Ishikawa (cell line): ENCODE data around the gene TMEM255A.

ENCODE experiments used
- CEBPB ChIP-seq: IDR thresholded peaks from 2 replicates; pipeline ENCODE4 v1.6.1; 2012
- CREB1 ChIP-seq: IDR thresholded peaks from 2 replicates; pipeline ENCODE4 v1.6.1; 2012; ENCODE audit warnings: low read depth
- EGR1 ChIP-seq: IDR thresholded peaks from 2 replicates; pipeline ENCODE4 v1.6.1; 2012
- EP300 ChIP-seq: IDR thresholded peaks from 2 replicates; pipeline ENCODE4 v1.6.1; 2012; ENCODE audit warnings: borderline replicate concordance
- FOXM1 ChIP-seq: IDR thresholded peaks from 2 replicates; pipeline ENCODE4 v1.6.1; 2012; ENCODE audit warnings: low read depth, borderline replicate concordance
- NFIC ChIP-seq: IDR thresholded peaks from 2 replicates; pipeline ENCODE4 v1.6.1; 2012
- RAD21 ChIP-seq: IDR thresholded peaks from 2 replicates; pipeline ENCODE4 v1.6.1; 2012; ENCODE audit warnings: low read depth
- TAF1 ChIP-seq: IDR thresholded peaks from 2 replicates; pipeline ENCODE4 v1.6.1; 2012; ENCODE audit warnings: low read depth, mild to moderate bottlenecking
- TCF12 ChIP-seq: IDR thresholded peaks from 2 replicates; pipeline ENCODE4 v1.6.1; 2012; ENCODE audit warnings: low read depth
- TEAD4 ChIP-seq: IDR thresholded peaks from 2 replicates; pipeline ENCODE4 v1.6.1; 2012
- YY1 ChIP-seq: IDR thresholded peaks from 2 replicates; pipeline ENCODE4 v1.6.1; 2012; ENCODE audit warnings: low read depth
- ZBTB7A ChIP-seq: IDR thresholded peaks from 2 replicates; pipeline ENCODE4 v1.6.1; 2012; ENCODE audit warnings: low read depth
- TF ChIP-seq, protein P1 (sequence below): IDR thresholded peaks from 2 replicates; pipeline ENCODE4 v1.6.1; 2012
- TF ChIP-seq, protein P2 (sequence below): IDR thresholded peaks from 2 replicates; pipeline ENCODE4 v1.6.1; 2012; ENCODE audit warnings: low read depth, mild to moderate bottlenecking
- TF ChIP-seq, protein P3 (sequence below): IDR thresholded peaks from 2 replicates; pipeline ENCODE4 v1.6.1; 2012

TMEM255A gene

DNA sequence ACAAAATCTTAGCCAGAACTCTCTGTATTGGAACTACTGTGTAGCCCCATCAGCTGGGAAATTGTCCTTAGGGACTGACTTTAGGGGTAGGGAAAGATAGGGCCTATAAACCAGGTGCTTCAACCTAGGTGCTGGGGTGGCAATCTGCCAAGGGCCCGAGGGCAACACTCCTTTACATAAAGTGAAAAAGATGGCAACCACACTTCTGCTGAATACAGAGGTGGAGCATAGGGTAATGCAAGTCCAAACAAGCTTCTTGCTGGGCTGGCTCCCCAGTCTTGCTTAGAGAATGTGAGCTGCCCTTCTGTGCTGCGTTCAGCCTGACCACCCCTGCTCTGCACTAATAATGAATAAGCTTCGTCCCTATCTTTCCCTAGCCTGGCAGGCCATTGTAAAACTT, 50.9 kb downstream of the TMEM255A start:
- TF ChIP-seq EGR1 (no peak), ZBTB7A (no peak), CREB1 (no peak), TEAD4 (no peak), EP300 (no peak)
- TF ChIP-seq, protein P1, sequence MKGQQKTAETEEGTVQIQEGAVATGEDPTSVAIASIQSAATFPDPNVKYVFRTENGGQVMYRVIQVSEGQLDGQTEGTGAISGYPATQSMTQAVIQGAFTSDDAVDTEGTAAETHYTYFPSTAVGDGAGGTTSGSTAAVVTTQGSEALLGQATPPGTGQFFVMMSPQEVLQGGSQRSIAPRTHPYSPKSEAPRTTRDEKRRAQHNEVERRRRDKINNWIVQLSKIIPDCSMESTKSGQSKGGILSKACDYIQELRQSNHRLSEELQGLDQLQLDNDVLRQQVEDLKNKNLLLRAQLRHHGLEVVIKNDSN = no peak
- TF ChIP-seq, protein P2, sequence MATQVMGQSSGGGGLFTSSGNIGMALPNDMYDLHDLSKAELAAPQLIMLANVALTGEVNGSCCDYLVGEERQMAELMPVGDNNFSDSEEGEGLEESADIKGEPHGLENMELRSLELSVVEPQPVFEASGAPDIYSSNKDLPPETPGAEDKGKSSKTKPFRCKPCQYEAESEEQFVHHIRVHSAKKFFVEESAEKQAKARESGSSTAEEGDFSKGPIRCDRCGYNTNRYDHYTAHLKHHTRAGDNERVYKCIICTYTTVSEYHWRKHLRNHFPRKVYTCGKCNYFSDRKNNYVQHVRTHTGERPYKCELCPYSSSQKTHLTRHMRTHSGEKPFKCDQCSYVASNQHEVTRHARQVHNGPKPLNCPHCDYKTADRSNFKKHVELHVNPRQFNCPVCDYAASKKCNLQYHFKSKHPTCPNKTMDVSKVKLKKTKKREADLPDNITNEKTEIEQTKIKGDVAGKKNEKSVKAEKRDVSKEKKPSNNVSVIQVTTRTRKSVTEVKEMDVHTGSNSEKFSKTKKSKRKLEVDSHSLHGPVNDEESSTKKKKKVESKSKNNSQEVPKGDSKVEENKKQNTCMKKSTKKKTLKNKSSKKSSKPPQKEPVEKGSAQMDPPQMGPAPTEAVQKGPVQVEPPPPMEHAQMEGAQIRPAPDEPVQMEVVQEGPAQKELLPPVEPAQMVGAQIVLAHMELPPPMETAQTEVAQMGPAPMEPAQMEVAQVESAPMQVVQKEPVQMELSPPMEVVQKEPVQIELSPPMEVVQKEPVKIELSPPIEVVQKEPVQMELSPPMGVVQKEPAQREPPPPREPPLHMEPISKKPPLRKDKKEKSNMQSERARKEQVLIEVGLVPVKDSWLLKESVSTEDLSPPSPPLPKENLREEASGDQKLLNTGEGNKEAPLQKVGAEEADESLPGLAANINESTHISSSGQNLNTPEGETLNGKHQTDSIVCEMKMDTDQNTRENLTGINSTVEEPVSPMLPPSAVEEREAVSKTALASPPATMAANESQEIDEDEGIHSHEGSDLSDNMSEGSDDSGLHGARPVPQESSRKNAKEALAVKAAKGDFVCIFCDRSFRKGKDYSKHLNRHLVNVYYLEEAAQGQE = no peak

DNA sequence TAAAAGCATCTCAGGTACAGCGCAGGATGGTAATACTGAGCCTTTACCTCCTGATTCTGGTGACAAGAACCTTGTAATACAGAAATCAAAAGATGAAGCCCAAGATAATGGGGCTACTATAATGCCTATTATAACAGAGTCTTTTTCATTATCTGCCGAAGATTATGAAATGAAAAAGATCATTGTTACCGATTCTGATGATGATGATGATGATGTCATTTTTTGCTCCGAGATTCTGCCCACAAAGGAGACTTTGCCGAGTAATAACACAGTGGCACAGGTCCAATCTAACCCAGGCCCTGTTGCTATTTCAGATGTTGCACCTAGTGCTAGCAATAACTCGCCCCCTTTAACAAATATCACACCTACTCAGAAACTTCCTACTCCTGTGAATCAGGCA, 57.5 kb downstream of the TMEM255A start:
- no peak for TF ChIP-seq NFIC
- no peak for TF ChIP-seq YY1
- no peak for TF ChIP-seq TCF12
- TF ChIP-seq EGR1 = no peak
- TF ChIP-seq, protein P1 = no peak
- TF ChIP-seq CEBPB = no peak
- no peak for TF ChIP-seq RAD21
- TF ChIP-seq, protein P3, sequence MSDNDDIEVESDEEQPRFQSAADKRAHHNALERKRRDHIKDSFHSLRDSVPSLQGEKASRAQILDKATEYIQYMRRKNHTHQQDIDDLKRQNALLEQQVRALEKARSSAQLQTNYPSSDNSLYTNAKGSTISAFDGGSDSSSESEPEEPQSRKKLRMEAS = no peak
- TF ChIP-seq, protein P2 = no peak
- TF ChIP-seq FOXM1 = no peak
- TF ChIP-seq TAF1 = no peak
- TF ChIP-seq CREB1 = no peak
- TF ChIP-seq ZBTB7A = no peak
- TF ChIP-seq EP300 = no peak

DNA sequence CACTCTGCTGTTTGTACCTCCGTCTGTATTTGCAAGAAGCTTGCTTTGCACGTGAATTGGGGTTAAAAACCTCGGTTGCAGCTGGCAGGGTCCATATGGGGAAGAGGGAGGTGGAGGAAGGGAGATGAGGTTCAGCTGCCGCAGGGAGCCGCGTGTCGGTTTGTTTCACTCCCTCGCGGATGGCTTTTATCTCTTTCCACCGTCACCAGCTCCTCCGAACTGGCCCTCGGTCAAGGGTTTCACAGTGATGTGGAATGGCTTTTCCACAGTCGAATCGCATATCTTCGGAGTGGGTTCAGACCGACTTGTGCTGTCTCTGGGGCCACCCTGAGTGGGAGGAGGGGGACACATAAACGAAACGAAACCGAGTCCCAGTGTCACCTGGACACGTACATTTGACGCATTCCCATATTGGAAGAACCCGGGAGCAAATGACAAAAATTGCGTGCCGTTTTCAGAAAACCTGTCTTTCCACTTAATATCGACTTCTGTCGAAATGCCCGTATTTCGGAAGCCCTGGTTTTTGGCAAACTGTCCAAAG, 59.7 kb downstream of the TMEM255A start:
- TF ChIP-seq, protein P3 = 0 out of 2 replicates have a peak, but pooled peaks have one; percentile 24
- TF ChIP-seq, protein P1 = no peak
- no peak for TF ChIP-seq FOXM1

DNA sequence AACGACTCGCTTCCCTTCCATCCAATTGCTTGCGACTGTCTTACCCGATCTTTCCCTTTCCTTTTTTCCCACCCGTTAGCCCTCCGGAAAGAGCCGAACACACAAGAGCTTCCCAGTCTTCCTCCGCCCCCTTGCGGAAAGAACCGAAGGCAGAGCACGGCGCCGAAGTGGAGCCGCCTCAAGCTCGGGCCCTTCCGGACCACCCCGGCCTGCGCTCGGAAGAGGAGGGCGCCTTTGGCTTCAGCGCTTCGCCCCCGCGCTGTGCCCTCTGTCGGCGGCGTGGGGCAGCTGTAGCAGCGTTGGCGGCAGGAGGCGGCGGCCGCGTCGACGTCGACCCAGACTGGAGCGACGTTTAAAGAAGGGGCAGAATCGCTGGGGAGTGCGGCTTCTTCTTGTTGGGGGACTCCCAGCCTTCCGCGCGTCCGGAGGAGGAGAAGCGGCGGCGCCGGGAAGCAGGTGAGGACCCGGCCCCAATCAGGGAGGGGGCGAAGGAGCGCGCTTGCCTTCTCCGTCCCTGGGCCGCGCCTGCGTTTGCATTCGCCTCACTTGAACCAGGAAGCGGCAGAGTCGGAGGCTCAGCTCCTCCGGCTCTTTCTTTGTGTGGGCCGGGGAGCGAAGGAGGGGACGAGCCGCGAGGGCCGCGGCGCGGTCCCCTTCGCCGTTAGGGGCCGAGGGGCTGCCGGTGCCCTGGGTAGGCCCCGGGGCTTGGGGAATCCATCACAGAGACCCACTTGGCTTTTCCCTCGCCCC, 60.6 kb downstream of the TMEM255A start, which contains the start of gene ZBTB33:
ZBTB33 (plus strand) TSS at position 291 of the 750 bp plus-strand sequence. CDS start 2,604 bp downstream, outside the sequence.
- TF ChIP-seq CEBPB (no peak), CREB1 (no peak), ZBTB7A (no peak), RAD21 (peak; percentile 17; the same call in 1 of the 2 replicates), NFIC (no peak), TCF12 (no peak), TEAD4 (no peak), FOXM1 (no peak), EP300 (no peak), YY1 (no peak), EGR1 (peak; percentile 63), TAF1 (peak; percentile 31; the same call in 1 of the 2 replicates)
- TF ChIP-seq, protein P2 = no peak
- TF ChIP-seq, protein P3 = peak; percentile 83
- TF ChIP-seq, protein P1 = no peak
